ENCODE results near the gene MYDGF. TPM values are rescaled to one million over a fixed set of nuclear protein-coding genes. Genes with fewer than 3 reads are reported as not detected.

Gene MYDGF
- polyA plus RNA-seq, 3 donors: 64.0 to 72.1 (median 71.4) TPM

DNA sequence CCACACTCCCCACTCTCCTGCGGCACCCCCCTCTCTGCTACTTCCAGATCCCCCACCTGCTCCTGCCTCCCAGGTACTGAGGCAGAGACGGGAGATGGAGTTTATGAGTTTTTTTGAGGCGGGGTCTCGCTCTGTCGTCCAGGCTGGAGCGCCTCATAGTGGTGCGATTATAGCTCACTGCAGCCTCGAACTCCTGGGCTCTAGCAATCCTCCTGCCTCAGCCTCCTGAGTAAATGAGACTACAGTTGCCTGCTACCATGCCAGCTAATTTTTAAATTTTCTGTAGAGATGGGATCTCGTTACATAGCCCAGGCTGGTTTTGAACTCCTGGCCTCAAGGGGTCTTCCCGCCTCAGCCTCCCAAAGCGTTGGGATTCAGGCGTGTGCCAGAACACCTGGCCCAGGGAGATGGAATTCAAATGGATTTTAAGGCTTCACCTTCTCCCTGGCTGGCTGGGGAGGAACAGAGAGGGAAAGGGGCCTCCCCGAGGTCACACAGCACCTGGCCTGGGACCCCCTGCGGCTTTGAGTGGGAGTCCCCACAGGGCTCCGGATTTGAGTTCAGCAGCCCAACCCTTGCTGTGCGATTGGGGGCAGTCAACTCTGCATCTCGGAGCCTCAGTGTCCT lies 50.4 kb downstream of the MYDGF start:
- DNase-seq (ENCODE audit: low read depth in 3 of 3, low spot score in 2 of 3): no peak

DNA sequence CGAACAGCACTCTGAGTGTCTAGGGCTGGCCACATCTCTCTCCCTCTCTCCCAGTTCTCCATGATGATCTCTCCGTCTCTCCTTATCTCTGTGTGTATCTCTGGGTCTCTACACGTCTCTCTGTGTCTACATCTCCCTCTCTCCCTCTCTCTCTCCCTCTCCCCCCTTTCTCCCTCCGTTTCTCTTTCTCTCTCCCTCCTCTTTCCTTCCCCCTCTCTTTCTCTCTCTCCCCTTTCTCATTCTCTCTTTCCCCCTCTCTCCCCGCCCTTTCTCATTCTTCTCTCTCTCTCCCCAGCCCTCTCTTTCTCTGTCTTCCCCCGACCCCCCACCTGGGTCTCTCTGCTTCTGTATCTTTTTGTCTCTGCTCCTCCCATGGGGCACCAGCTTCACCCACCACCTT lies 52.1 kb downstream of the MYDGF start:
- no peak for DNase-seq (ENCODE audit: low read depth in 3 of 3, low spot score in 2 of 3)

DNA sequence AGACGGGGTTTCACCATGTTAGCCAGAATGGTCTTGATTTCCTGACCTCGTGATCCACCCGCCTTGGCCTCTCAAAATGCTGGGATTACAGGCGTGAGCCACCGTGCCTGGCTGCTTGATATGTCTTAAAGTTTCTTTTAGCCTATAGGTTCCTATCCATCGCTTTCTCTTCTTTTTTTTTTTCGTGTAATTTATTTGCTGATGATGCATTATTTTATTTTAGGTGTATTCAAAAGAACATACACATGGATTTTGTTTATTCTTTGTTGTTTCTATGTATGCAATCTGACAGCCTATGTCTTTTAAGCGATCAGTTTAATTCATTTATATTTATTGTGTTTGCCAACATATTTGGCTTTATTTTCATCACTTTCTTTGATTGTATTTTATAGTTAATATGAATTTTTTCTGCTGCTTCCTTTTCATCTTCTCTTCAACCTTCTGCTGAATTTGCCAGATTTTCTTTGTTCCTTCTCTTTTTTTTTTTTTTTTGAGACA lies 56.8 kb downstream of the MYDGF start:
- no peak for DNase-seq (ENCODE audit: low read depth in 3 of 3, low spot score in 2 of 3)

DNA sequence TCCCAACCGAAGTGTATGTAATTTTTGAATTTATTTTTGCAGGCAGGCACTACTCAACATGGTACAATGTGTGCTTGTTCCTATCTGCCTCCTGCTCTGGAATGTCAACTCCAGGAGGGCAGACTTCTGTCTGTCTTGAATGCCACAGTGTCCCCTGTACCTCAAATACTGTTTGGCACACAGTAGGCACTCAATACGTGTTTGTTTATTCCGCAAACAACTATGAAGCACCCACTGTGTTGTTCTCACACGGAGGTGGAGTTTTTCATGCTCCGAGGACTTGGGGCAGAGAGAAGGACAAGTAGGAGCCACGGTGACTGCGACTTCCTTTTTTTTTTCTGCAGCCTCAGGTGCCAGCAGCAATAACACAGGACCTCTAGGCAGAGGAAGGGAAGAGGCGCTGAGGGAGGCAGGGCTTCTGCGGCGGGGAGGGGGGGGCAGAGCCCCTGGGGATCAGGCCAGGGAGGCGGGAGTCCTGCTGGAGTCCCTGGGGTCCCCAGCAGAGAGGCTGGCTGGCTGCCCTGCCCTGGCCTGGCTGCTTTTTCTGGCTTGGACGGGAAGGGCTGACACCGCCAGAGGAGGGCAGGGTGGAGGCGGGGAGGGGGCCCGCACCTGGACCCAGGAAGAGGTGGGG lies 60.1 kb downstream of the MYDGF start:
- no peak for DNase-seq (ENCODE audit: low read depth in 3 of 3, low spot score in 2 of 3)

Other genes with a start within 250 kb of the MYDGF start
- 10 to 100 TPM; 75.7 to 95.3 (median 87.0) TPM for gene UBXN6, start 212.5 kb downstream of the MYDGF start, polyA plus RNA-seq (ENCODE audit: insufficient read length in 3 of 3)
- 10 to 100 TPM; 58.9 to 66.0 (median 62.3) TPM for gene HDGFL2, start 198.0 kb downstream of the MYDGF start, polyA plus RNA-seq (ENCODE audit: insufficient read length in 3 of 3)
- gene PLIN4, start 151.9 kb downstream of the MYDGF start, polyA plus RNA-seq (ENCODE audit: insufficient read length in 3 of 3): under 1 TPM; 0.37 to 0.59 (median 0.57) TPM
- 1 to 10 TPM; 2.3 to 3.2 (median 2.3) TPM for gene PLIN5, start 135.1 kb downstream of the MYDGF start, polyA plus RNA-seq (ENCODE audit: insufficient read length in 3 of 3)
- gene LRG1, start 130.3 kb downstream of the MYDGF start, polyA plus RNA-seq (ENCODE audit: insufficient read length in 3 of 3): under 1 TPM; 0.44 to 0.65 (median 0.57) TPM
- gene SEMA6B, start 110.7 kb downstream of the MYDGF start, polyA plus RNA-seq (ENCODE audit: insufficient read length in 3 of 3): 1 to 10 TPM; 1.7 to 2.7 (median 2.2) TPM
- 10 to 100 TPM; 11.4 to 15.2 (median 12.5) TPM for gene TNFAIP8L1, start 30.8 kb downstream of the MYDGF start, polyA plus RNA-seq (ENCODE audit: insufficient read length in 3 of 3)
- gene DPP9, start 53.5 kb upstream of the MYDGF start, polyA plus RNA-seq (ENCODE audit: insufficient read length in 3 of 3): 10 to 100 TPM; 17.4 to 20.4 (median 18.7) TPM
- 1 to 10 TPM; 1.4 to 1.8 (median 1.6) TPM for gene FEM1A, start 121.4 kb upstream of the MYDGF start, polyA plus RNA-seq (ENCODE audit: insufficient read length in 3 of 3)
- 1 to 10 TPM; 4.3 to 5.4 (median 4.6) TPM for gene TICAM1, start 161.4 kb upstream of the MYDGF start, polyA plus RNA-seq (ENCODE audit: insufficient read length in 3 of 3)
- gene PLIN3, start 197.3 kb upstream of the MYDGF start, polyA plus RNA-seq (ENCODE audit: insufficient read length in 3 of 3): 10 to 100 TPM; 35.4 to 43.7 (median 38.4) TPM
- gene ARRDC5, start 232.6 kb upstream of the MYDGF start, polyA plus RNA-seq (ENCODE audit: insufficient read length in 3 of 3): not detected
- 10 to 100 TPM; 29.4 to 30.6 (median 29.9) TPM for gene UHRF1, start 239.2 kb upstream of the MYDGF start, polyA plus RNA-seq (ENCODE audit: insufficient read length in 3 of 3)

Measured in right renal cortex interstitium (tissue), 3 donors.